GM21737 (cell line): ENCODE measurements around the gene TMTC2.

Experiments
- ATAC-seq: cut with Tn5 transposase; IDR thresholded peaks from one replicate; pipeline ENCODE4 v1.9.1; 2021; ENCODE audit warnings: mild to moderate bottlenecking, moderate library complexity; ENCODE audit not compliant: unreplicated experiment

TMTC2 gene

DNA sequence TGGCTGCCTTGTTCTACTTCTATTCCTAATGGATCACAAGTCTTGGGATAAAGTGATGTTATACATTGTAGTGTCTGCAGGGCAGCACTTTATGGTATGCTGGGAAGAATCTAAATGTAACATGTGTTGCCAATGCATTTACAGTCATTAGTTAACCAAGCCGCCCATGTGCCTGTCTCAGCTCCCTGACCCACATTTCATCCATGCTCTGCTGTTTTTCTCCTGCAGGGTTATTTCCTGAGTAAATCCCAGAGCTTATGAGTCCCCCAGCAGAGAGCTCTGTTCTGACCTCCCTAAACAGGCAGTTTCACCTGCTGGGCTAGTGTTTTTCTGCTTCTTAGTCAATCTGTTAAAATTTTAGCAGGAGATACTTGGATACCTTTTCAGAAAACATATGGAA is 4.4 kb upstream of the TMTC2 start:
- ATAC-seq: no peak

GRCh38 chr12:82682851-82683261 is 3.9 kb upstream of the TMTC2 start:
- ATAC-seq: no peak

DNA sequence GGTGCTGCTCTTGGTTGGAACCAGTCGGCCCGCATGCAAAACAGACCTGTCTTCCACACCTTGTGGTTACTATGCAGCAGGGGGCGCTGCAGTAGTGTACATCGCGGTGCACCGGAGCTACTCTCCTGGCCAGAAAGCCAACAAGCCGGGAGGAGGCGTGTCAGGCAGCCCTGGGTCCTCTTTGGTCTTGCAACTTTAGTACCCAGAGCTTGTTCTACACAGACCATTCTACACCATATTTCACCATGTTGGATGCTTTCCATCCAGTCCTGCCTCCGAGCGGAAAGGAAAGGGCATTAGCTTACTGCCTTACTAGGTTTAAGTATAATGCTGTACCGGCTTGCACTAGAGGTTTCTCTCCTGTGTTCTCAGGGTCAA is 927 bp upstream of the TMTC2 start:
- ATAC-seq: peak; percentile 58

- peak; percentile 31 for ATAC-seq
Observed at GRCh38 chr12:82687021-82688011, 610 bp downstream of the TMTC2 start.

DNA sequence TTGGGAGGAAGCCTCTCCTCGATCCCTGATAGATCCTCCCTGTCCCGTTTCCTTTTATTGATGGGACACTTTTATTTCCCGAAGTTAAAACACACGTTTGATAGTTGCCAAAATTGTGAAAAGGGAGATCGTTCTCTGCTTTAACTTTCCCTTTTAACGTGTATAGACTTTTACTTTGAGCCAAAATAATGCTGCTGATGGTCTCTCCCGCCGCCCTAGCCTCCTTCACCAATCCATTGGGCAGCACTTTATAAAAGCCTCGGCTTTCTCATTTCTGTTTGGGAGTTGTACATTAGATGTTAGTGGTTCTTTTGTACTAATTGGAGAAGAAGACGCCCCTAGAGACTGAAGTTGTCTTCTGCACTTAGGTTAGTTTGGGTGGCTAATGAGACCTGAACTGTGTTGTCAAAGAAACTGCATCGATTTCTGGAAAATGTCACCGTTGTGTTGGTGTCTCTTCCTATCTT is 1.4 kb downstream of the TMTC2 start:
- no peak for ATAC-seq

DNA sequence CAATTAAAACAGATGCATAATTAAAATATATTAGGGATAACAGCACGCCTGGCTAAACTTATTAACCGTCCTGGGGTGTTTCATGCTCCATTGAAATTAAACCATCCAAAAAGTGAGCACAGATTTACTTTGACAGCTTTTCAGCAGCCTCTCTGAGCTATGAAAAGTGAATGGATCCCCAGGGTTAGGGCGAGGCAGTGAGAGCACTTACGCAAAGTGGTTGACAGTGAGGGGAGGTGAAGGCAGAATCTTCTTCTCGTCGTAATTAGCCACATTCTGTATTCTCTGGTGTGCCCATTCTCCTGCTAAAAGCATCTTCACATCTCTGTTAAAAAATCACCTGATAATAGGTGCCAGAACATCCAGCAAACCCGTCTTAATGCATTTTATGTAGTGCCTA is 1.9 kb downstream of the TMTC2 start:
- ATAC-seq: no peak

DNA sequence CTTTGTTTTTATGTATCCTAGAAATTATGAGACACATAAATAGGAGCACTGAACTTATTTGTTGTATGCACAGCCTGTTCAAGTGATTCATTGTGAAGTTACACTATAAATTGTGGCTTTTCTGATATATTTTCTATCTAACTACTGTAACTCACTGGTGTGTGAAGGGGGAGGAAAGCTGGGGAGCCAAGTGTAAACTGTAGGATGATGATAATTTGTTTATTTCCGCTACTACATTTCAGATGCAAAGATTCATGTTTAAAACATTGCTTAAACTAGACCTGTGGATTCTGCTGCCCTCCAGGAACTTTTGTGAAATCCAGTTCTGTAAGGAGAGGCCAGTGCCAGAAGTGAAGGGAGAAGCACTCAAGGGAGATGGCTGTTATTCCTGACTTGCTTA is 3.3 kb downstream of the TMTC2 start:
- no peak for ATAC-seq

DNA sequence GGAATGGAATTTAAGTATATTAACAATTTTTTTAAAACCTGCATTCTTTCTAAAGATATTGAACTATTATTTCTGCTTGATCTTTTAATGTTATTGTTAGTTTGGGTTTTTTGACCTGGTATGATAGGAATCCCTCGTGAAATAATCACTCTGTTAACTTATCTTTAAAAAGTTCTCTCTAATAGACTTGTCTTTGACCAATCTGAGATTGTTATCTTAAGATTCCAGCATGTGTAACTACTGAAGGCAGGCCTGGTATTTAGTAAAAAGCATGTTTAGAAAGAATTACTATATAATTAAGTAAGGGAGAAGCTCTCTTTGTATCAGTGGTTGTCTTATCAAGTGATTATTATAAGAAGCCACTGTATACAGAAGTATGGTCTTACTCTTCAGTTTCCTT is 4.8 kb downstream of the TMTC2 start:
- ATAC-seq: no peak

GRCh38 chr12:82694276-82694675 is 7.6 kb downstream of the TMTC2 start:
- no peak for ATAC-seq

- ATAC-seq: no peak
Observed at GRCh38 chr12:82694970-82695369, 8.3 kb downstream of the TMTC2 start.

DNA sequence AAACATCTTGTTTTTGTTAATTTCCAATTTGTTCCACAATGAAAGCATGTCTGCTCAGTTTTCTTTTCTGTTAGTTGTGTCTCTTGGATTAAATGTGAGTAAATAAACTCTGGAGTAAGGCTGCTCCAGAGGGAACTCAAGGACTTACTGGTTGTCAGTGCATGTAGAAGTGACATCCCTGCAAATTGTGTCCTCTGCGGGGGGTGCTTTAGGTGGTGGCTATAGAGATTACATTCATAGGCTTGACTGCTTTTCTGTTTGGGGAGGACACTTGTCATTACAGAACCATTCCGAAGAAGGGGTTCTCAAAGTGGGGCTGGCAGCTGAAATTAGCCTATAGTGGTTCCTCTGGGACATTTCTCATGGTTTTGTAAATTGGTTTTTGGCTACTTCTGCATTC is 8.8 kb downstream of the TMTC2 start:
- no peak for ATAC-seq

DNA sequence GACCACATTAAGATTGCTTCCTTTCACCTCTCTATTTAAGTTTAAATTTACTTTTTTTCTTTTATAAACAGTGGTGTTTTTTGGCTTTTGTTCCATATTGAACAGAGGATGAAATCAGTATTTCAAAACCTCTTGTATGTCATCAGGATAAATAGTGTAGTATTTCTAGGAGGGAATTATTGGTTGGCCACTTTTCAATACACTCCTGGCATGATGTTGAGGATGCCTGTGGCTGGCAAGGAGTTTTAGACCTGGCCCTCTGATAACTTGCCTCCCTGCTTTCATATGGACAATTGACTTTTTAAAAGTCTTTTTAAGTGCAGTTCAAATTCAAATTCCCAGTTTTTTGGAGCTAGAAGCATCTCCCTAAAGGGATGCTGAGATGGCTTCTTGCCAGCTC is 9.8 kb downstream of the TMTC2 start:
- no peak for ATAC-seq

DNA sequence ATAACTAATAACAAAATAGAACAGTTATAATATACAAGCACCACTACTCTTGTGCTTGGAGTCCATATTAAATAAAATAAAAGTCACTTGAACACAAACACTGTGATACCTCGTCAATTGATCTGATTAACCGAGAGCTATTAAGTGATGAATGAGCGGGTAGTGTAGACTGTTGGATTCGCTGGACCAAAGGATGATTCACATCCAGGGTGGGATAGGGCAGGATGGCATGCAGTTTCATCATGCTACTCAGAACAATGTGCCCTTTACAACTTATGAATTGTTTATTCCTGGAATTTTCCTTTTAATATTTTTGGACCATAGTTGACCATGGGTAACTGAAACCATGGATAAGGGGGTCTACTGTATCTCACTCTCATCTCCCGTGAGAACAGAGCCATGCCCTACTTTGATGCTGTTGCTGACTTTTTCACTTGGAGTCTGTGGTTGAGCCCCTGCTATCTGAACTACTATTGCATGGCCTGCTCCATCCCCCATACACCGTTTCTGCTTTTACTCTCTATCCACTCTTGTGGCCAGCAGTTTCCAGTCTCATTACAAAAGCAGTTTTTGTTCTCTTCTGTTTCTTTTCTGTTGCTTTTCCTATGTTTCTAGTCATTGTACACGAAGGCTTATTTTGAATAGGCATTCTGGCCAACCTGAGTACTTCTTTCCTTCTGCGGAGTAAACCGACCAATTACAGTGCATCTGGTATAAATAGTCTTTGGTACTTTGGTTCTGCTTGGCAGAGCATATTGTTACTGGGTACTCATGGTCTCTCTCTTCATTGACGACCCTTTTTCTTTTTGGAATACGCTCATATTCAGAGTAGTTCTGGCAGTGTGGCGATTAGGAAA is 12.2 kb downstream of the TMTC2 start:
- ATAC-seq: no peak

DNA sequence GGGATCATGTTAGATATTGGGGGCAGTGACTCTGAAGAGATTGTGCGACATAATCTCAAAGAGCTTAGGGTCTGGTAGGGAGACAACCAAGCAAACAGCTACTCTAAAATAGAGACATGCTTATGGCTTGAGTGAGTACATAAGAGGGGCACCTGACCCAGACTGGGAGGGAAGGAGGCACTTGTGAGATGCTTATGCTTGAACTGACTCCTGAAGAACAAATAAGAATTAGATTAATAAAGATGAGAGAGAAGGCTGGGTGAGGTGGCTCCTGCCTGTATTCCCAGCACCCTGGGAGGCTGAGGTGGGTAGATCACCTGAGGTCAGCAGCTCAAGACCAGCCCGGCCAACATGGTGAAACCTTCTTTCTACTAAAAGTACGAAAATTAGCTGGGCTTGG is 19.1 kb downstream of the TMTC2 start:
- no peak for ATAC-seq

- ATAC-seq: no peak
Observed at GRCh38 chr12:82708061-82708879, 21.6 kb downstream of the TMTC2 start.

DNA sequence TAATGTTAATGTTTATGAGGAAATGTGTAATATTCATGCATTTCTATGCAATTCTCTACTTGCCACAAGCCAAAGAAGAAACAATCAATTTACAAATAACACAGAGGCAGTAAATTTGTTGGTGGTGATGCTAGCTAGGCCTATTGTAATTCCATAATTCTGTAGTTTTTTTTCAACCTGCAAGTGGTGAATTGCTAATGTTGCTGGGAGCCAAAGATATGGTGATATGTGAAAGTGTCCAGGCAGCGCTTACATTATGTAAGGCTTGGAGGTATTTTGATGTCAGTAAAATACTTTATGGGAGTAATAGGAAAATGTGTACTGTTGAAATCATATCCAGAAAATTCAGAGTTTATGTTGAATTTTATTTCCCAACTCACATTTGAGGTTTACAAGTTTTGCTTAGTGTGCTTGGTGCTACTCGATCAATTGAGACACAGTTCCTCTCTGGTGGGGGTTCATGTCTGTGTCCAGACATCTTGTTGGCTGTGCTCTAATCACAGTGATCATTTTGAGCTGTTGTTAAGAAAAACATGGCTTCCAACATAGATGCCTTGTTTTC is 23.2 kb downstream of the TMTC2 start:
- ATAC-seq: no peak

- ATAC-seq: no peak
Observed at GRCh38 chr12:82710741-82711140, 24.0 kb downstream of the TMTC2 start.

GRCh38 chr12:82714427-82714826 is 27.7 kb downstream of the TMTC2 start:
- no peak for ATAC-seq

- ATAC-seq: no peak
Observed at GRCh38 chr12:82721726-82722125, 35.0 kb downstream of the TMTC2 start.

GRCh38 chr12:82723093-82723492 is 36.4 kb downstream of the TMTC2 start:
- no peak for ATAC-seq

DNA sequence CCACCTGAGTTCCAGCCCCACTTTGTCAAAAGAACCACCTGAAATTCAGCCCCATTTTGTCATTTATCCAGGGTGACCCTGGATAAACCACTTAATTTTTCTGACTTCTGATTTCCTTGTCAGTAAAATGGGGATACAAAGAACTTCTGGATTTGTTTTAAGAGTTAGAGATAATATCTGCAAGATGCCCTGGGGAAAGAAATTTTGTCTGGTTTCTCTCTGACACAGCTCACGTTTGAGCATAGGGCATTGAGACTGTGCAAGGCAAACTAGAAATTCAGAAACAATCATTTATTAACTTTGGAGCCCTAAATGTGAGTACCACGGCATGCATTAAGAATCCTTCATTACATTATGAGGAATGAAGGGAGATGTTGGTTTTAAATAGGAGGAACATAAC is 37.2 kb downstream of the TMTC2 start:
- no peak for ATAC-seq
